HG03432 (cell line): ENCODE results near the gene CDC42EP3.
A peak's percentile ranks its signal among the peaks of the same experiment; 100 is the strongest.

Experiments
- ATAC-seq: cut with Tn5 transposase; IDR thresholded peaks from one replicate; pipeline ENCODE4 v1.9.1; 2021; ENCODE audit warnings: mild to moderate bottlenecking, moderate library complexity; ENCODE audit not compliant: unreplicated experiment

The CDC42EP3 gene

DNA sequence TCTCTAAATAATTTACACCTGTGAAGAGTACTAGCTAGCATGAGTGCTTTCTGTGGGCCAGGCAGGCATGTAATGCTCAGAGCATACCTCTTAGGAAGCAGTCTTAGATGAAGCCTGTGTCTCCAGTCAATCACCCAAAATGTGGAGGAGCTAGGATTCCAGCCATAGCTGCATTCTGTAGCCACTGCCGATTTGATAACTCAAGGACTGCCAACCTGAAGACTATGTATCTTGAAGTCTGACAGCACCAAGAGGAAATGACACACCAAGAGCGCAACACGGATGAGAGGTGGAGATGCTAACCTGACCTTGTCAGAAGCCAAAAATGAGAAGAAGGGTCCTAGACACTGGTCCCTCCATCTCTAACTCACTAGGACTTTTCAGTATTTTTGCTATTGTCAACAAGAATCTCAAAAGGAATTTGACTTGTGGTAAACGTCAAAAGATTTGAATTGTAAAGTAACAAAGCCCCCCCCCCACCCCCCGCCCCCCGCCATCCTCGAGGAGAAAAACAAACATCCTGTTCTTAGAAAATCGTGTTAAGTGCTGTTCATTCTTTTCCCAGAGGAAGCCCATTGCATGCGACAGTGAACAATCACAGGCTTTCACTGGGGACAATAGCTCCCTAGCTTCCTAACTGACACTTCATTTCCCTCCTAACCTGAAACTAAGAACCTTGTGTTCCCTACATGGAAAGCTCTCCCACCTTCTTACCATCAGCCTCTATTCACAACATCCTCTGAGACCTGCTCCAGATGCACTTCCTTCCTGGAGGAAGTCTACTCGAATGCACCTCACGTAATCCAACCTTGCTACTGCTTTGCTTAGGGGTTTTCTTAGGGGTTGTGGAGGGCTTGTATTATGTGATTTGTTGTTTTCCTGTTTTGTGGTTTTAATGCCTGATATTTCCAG, 14.7 kb downstream of the CDC42EP3 start:
- ATAC-seq, result no peak

DNA sequence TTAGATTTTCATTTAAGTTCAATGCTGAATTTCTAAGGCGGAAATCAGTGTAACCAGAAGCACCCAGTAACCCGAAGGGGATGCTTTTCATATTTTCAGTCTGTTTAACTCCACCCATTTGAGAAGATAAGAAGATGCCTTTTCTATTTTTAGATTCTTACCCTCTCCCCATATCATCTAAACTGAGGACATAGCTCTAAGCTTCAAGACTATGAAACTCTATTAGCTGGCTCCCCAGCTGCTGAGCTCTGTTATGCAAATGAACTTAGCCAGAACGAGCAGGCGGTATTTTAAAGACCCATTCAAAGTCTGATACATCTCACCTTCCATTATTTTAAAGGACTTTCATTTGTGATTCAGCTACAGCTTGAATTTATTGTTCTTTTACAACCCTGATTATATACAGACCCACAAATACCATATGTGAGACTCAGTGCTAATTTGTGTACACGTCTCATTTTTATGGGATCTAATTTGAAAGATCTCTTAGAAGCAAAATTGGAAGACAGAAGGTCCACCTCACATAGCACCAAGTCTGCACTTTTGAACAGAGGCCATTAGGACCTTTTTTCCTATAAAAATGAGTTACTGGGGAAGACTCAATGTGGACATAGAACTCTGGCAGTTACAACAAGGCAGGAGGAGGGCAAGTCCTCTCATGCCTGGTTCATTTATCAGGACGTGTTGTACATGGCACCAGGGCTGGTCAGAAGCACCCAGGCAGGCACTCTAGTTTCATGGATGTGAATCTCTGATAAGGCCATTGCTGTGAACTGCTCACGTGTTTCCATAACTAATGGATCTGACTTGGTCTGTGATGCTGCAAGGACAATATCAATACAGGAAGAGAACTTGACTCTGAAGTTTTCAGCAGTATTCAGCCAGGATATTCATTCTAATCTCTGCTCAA, 16.3 kb downstream of the CDC42EP3 start:
- peak; percentile 78 for ATAC-seq

- ATAC-seq, result no peak
Measured at GRCh38 chr2:37654419-37654818, 17.0 kb downstream of the CDC42EP3 start.

GRCh38 chr2:37653805-37654378, 17.6 kb downstream of the CDC42EP3 start:
- ATAC-seq, result peak; percentile 55

GRCh38 chr2:37653093-37653492, 18.3 kb downstream of the CDC42EP3 start:
- no peak for ATAC-seq

DNA sequence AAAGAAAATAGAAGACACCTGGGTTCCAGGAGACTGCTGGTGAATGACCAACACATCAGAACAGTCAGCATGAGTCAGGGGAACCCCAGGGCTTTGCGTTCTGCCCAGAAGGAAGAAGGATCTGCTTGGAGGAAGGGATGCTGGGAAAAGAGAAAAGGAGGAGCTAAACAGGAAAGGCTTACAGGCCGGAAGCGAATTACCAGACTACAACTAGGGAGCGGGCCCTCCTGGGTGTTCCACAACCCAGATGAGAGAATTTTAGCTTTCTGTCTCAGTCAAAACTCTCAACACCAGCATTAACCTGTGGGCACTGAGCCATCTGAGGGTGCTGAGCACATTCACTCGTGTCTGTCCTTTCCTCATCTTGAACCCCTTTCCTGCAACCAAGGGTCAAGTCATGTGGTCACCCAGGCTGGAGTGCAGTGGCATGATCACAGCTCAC, 19.2 kb downstream of the CDC42EP3 start:
- ATAC-seq, result no peak

- ATAC-seq, result no peak
Measured at GRCh38 chr2:37650548-37651093, 20.8 kb downstream of the CDC42EP3 start.

DNA sequence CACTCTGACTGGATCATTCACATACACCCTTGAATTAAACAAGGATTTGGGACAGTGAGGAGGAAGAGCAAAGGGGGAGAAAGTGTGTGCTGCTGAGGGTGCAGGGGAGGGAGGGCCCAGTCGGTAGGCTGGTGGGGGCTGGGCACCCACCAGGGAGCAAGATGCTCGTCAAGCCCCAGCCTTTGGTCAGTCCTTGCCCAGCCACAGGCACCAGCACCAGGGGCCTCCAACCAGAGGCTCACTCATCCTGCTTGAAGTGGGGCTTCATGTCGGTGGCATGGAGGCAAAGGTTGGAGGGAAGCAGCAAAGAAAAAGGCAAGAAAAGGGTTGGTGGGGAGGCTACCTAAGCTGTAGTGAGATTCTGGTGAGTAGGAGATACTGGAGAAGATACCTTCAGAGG, 21.9 kb downstream of the CDC42EP3 start:
- no peak for ATAC-seq

DNA sequence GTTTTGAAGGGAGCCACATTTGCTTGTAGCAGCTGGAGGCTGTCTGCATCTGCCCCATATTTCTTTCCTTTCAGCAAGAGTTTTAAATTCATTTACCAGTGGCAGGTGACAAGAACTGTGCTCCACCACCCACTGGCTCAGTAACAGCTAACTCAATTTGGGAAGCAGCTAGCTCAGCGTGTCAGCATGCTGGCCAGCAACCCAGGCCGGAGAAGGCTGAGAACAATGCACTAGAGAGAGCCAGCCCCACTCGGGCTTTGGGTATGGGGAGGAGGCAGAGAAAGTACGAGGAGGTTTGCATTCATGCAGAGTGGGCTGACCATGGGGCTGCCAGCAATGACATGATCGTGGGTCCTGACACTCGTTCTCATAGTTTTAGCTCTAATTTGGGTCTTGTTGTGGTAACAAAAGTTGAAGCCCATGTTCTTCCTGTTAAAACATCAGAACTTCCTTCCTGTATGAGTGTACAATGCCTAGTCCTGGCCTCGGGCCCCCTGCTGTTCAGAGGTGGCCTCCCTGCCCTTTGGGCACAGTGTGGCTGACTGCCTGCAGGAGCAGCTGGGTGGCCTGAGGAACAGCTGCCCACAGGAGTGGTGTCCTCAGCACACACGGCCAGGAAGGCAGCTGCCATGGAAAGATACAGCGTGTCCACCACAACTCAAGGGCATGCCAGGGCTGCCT, 23.0 kb downstream of the CDC42EP3 start:
- ATAC-seq, result no peak

DNA sequence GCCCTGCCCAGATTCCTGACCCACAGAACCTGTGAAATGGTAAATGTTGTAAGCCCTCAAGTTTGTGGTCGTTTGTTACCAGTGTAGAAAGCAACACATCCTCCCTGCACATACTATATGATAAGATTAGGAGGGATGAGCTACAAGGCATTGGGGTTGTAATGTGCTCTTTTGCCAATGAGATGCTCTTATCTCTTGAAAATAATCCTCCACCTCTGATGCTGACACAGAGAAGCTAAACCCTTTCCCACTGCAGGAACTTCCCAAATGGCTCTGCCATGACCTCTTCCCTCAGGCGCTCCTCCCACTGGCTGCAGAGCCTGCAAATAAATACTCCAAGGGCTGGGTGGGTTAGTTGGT, 23.5 kb downstream of the CDC42EP3 start:
- no peak for ATAC-seq

GRCh38 chr2:37645836-37646235, 25.6 kb downstream of the CDC42EP3 start:
- ATAC-seq, result no peak

DNA sequence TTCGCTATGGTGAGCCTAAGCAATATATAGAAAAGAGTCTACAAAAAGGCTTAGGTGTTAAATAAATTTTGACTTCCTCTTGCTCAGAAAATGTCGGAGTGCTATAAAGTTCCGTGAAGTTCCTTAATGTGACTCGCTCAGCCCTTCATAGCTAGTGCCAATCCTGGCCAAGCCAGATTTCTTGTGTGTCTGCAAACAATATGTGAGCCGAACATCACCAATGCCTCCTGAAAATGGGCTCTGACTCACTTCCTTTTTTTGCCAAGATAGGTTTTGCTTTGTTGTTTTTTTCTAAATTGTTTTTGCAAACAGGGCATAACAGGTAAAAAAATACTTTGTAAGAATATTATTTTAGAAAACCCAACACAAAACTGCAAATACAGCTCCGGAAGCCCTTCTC, 26.1 kb downstream of the CDC42EP3 start:
- ATAC-seq, result no peak

DNA sequence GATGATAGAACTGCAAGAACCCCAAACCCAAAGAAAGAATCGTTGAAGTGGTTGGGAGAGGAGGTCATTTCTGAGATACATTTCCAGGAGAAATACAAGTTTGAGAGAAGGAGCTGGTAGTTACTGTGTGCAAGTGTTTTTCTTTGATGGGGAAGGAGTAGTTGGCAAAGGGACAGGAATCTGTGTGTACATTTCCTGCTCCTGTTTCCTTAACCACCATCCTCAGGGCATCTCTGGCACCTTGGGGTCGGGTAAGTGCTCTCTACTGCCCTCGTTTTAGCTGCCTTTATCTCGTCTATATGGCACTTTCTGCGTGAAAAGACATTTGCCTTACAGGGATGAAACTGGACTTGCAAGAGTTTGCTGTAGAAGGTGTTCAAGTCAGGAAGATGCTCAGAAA, 27.3 kb downstream of the CDC42EP3 start:
- no peak for ATAC-seq

DNA sequence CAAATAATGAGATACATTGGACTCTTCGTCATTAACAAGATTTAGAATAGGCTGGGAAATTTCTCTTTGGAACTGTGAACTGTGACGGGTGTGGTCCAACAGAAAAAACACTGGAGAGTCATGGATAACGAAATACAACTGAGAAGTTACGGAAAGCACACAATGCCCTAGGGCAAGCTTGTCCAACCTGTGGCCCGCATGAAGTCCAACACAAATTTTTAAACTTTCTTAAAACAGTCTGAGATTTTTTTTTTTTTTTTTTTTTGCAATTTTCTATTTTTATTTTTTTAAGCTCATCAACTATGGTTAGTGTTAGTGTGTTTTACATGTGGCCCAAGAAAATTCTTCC, 27.7 kb downstream of the CDC42EP3 start:
- ATAC-seq, result no peak

GRCh38 chr2:37642907-37643729, 28.3 kb downstream of the CDC42EP3 start:
- no peak for ATAC-seq

DNA sequence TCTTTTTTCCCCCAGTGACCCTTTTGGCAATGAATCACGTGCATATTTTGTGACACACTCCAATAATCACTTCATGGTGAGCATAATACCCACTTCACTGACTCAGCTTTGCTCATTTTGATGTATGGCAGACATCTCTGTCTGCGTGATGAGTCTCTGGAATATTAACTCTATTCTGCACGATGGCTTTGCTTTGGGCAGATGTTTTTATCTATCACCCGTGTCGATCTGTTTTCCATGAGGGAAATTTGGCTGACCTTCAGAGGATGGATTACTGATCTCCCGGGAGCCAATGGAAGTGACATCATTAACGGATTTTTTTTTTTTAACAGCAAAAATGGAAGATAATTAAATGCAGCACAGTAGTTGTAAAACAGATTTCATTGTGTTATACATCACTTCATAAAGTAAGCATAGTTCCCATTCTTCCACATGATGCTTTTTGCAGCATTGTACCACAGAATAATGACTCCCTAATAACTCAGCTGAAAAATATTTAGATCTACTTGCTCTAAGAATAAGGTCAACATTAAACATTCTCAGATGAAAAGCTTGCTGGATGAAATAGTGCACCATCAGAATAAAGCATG, 29.8 kb downstream of the CDC42EP3 start:
- no peak for ATAC-seq

DNA sequence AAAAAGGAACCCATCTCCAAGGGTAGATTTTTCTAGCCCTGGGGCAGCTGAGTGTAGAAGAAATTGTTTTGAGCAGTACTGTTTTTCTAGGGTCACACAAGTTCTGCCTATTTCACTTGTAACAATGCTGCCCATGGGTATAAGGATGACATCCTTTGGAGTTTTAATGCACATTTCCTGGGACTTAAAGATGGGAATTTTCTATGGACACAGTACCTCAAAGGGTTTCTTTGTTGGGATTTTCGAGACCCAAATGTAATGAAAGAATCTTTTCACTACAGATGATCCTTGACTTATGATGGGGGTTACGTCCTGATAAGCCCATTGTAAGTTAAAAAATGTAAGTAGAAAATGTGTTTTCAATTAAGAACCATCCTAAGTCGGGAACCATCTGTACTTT, 31.8 kb downstream of the CDC42EP3 start:
- no peak for ATAC-seq

DNA sequence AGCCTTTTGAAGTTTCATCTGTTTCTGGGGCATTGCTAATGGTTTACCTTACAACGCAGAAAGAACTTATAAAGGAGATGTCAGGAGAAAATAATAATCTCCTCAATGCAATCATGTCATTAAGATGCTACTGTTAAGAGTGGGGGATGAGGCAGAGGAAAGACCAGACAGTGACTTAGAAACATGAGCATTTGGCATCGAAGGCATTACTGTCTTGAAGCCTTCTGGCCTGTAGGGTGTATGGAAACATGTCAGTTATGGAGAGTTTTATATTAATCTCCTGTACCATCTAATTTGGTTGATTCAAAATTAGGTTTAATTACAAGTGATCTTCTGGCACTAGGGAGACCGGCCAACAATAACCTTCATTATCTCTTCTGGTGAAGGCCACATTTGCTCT, 32.5 kb downstream of the CDC42EP3 start:
- ATAC-seq, result no peak

DNA sequence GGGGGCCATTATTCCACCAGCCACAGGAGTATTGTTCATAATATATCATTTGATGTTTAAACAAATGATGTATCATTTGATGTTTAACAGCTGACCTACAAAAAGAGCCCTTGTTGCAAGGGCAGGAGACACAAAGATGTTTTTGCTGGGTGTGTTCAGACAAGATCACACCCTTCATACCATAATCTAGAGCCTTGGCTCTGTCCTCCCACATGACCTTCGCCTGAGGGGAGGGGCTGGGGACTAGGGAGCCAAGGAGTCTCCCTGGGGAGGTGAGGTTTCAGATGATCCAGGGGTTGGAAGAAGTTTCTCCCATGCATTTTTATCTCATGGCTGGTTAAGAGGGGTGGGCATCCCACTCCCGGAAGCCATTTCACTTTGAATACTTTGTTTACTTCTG, 33.5 kb downstream of the CDC42EP3 start:
- no peak for ATAC-seq
